SK-N-MC (cell line): ENCODE measurements around the gene MUC5B.

Source experiments
- DNase-seq: peaks from one replicate; pipeline ENCODE4 v3.0.0-alpha.2; 2011; ENCODE audit warnings: low read depth, low spot score
- H3K27ac ChIP-seq: fragments of 200-600 bp; sonication (generic); 2 replicates; pipeline ENCODE4 v1.5.1; 2016; ENCODE audit warnings: mixed run types
- H3K36me3 ChIP-seq: fragments of 200-600 bp; sonication (generic); 2 replicates; pipeline ENCODE4 v1.6.1; 2017; ENCODE audit warnings: antibody characterized with exemption, low read length, mixed read lengths; ENCODE audit not compliant: insufficient read depth
- H3K4me3 ChIP-seq: fragments of 200-600 bp; sonication (generic); 2 replicates; pipeline ENCODE4 v1.5.1; 2016
- H3K9ac ChIP-seq: fragments of 200-600 bp; sonication (generic); 2 replicates; pipeline ENCODE4 v1.8.0; 2017; ENCODE audit warnings: mixed run types, mixed read lengths; ENCODE audit not compliant: insufficient read length
- H3K9me3 ChIP-seq: fragments of 200-600 bp; sonication (generic); 2 replicates; pipeline ENCODE4 v1.6.1; 2017; ENCODE audit warnings: low read depth, mild to moderate bottlenecking, antibody characterized with exemption, low read length, moderate library complexity, mixed read lengths
- EZH2 ChIP-seq: fragments of 200-600 bp; sonication (generic); IDR thresholded peaks from one replicate; pipeline ENCODE4 v1.6.1; 2017; ENCODE audit warnings: antibody characterized with exemption
- FOXP2 ChIP-seq: optimal IDR thresholded peaks from 2 replicates; pipeline ENCODE3; 2011; ENCODE audit warnings: mild to moderate bottlenecking, moderate library complexity; ENCODE audit not compliant: insufficient read depth; ENCODE audit errors: extremely low read length, control extremely low read depth
- POLR2AphosphoS5 ChIP-seq: IDR thresholded peaks from 2 replicates; pipeline ENCODE4 v1.6.1; 2012; ENCODE audit warnings: mild to moderate bottlenecking, low read depth, low read length, borderline replicate concordance

MUC5B gene

GRCh38 chr11:1229471-1230120 lies 6.7 kb downstream of the MUC5B start:
- H3K9ac ChIP-seq: no peak overlapping the region
- H3K36me3 ChIP-seq: no peaks in the 10 kb centered on the region
- H3K27ac ChIP-seq: no peak overlapping the region
- no peak overlapping the region for H3K4me3 ChIP-seq
- DNase-seq: no peak
- TF ChIP-seq POLR2AphosphoS5: no peak
- TF ChIP-seq EZH2: no peak
- no peak for TF ChIP-seq FOXP2
- no peaks in the 10 kb centered on the region for H3K9me3 ChIP-seq

DNA sequence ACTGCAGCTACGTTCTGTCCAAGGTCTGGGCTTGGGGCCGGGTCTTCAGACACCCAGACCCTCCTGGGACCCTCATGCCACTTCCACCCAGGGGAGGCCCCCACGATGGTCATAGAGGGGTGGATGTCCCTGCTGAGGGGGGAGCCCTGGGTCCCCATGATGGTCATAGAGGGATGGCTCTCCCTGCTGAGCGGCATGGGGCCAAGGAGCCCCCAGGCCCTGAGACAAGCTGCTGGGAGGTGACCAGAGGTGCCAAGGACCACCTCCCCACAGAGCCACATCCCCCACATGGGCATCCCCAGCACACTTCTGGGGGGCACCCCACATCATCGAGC lies 7.2 kb downstream of the MUC5B start:
- H3K9ac ChIP-seq: no peak overlapping the region
- no peak overlapping the region for H3K4me3 ChIP-seq
- H3K9me3 ChIP-seq: no peaks in the 10 kb centered on the region
- no peaks in the 10 kb centered on the region for H3K36me3 ChIP-seq
- H3K27ac ChIP-seq: no peak overlapping the region
- DNase-seq: no peak
- TF ChIP-seq POLR2AphosphoS5: no peak
- TF ChIP-seq EZH2: no peak
- TF ChIP-seq FOXP2: no peak

DNA sequence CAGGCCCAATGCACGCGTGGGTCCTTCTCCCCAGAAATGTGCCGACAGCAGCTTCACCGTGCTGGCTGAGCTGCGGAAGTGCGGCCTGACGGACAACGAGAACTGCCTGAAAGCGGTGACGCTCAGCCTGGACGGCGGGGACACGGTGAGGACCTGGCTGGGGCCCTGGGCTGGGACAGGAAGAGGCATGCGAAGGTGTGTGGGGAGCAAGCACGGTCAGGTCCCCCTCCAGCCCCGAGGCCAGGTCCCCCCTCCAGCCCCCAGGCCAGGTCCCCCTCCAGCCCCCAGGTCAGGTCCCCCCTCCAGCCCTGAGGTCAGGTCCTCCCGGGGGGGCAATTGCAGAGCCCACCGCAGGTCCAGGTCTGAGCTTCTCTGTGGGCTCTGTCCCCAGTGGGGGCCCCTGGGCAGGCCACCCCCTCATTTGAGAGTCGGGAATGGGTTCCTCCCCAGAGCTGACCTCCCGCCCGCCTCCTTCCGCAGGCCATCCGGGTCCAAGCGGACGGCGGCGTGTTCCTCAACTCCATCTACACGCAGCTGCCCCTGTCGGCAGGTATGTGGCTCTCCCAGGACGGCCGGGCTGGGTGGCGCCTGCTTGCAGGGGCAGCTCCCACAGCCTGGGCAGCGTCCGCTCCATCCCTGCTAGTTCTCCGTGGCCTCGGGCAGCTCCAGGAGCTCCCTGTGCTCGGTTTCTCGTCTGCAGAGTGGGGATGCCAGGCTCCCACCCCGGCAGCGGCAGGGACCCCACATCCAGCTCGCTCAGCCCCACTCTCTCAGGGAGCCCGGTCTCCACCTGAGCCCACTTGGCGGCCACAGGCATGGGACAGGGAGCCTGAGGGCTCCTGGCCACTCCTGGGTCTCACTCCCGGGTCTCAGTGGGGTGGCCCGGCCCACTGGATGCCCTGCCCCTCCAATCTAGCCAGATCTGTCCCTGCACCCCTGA lies 7.9 kb downstream of the MUC5B start:
- no peaks in the 10 kb centered on the region for H3K9me3 ChIP-seq
- no peak overlapping the region for H3K4me3 ChIP-seq
- no peak overlapping the region for H3K9ac ChIP-seq
- H3K36me3 ChIP-seq: no peaks in the 10 kb centered on the region
- no peak overlapping the region for H3K27ac ChIP-seq
- TF ChIP-seq FOXP2 (no peak), POLR2AphosphoS5 (no peak), EZH2 (no peak)
- no peak for DNase-seq

GRCh38 chr11:1231396-1232020 lies 8.6 kb downstream of the MUC5B start:
- no peak for DNase-seq
- H3K9ac ChIP-seq: no peak overlapping the region
- H3K9me3 ChIP-seq: no peaks in the 10 kb centered on the region
- H3K36me3 ChIP-seq: no peaks in the 10 kb centered on the region
- no peak for TF ChIP-seq POLR2AphosphoS5
- no peak for TF ChIP-seq EZH2
- TF ChIP-seq FOXP2: no peak
- H3K27ac ChIP-seq: no peak overlapping the region
- H3K4me3 ChIP-seq: no peak overlapping the region

GRCh38 chr11:1232021-1232882 lies 9.4 kb downstream of the MUC5B start:
- H3K4me3 ChIP-seq: no peak overlapping the region
- H3K9ac ChIP-seq: no peak overlapping the region
- TF ChIP-seq POLR2AphosphoS5 (no peak), FOXP2 (no peak), EZH2 (no peak)
- H3K9me3 ChIP-seq: no peaks in the 10 kb centered on the region
- no peak overlapping the region for H3K27ac ChIP-seq
- H3K36me3 ChIP-seq: no peaks in the 10 kb centered on the region
- DNase-seq: no peak

DNA sequence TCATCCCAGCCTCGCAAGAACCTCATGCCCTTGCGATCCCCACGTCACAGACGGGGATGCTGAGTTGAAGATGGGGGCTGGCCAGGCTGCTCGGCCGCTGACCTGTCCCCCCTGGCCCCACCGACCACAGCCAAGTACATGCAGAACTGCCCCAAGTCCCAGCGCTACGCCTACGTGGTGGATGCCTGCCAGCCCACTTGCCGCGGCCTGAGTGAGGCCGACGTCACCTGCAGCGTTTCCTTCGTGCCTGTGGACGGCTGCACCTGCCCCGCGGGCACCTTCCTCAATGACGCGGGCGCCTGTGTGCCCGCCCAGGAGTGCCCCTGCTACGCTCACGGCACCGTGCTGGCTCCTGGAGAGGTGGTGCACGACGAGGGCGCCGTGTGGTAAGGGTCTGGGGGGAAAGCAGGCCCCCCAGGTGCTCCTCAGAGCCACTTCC lies 10.0 kb downstream of the MUC5B start:
- Histone ChIP-seq H3K4me3 (no peak overlapping the region), H3K36me3 (no peaks in the 10 kb centered on the region), H3K27ac (no peak overlapping the region), H3K9ac (no peak overlapping the region), H3K9me3 (no peaks in the 10 kb centered on the region)
- no peak for TF ChIP-seq FOXP2
- no peak for TF ChIP-seq POLR2AphosphoS5
- TF ChIP-seq EZH2: no peak
- DNase-seq: no peak

DNA sequence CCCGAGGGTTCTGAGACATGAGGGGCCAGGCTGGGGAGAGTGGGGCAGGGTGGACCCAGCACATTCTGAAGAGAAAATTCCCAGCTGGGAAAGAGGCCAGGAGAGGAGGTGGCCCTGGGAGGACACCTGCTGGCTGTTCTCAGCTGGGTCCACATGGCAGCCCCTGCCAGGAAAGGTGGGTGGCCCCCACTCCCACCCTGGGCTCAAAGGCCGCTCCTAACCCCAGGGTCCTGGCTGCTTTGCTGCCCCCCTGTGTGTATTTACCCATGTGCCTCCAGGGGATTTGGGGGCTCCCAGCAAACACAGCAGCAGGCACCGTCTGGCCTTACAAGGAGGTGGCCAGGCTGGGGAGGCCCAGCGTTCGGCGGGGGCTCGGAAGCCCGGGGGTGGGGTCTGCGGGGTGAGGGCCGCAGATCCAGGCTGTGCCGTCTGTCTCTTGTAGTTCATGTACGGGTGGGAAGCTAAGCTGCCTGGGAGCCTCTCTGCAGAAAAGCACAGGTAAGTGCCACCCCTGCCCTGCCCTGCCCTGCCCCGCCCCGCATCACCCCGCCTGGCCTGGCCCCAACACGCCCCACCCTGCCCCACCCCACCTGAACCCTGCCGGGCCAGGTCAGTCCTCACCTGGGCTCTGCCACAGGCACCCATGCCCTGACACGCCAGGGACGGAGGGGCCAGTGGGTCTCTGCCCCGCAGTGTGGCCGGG lies 10.6 kb downstream of the MUC5B start:
- TF ChIP-seq POLR2AphosphoS5 (no peak), EZH2 (no peak), FOXP2 (no peak)
- Histone ChIP-seq H3K4me3 (no peak overlapping the region), H3K27ac (no peak overlapping the region), H3K9me3 (no peaks in the 10 kb centered on the region), H3K9ac (no peak overlapping the region), H3K36me3 (no peaks in the 10 kb centered on the region)
- DNase-seq: no peak
